Measurements from ENCODE around the gene ATP11B.

- TF ChIP-seq EZH2phosphoT487 (IDR thresholded peaks at IDR 0.05; ENCODE audit: insufficient read depth, low read depth) (no peak), EZH2 (IDR thresholded peaks at IDR 0.05; ENCODE audit: insufficient read depth, poor library complexity, severe bottlenecking) (no peak)
Observed at GRCh38 chr3:182964179-182964578, 170.9 kb downstream of the ATP11B start.

Data from GM23248 (cell line).